Muscle layer of colon (tissue), 2 donors: ENCODE results near the gene CA5A.

Experiments
- H3K27ac ChIP-seq: one replicate; pipeline ENCODE4 v1.7.0; 2013; ENCODE audit warnings: low read depth, mild to moderate bottlenecking, low read length, moderate library complexity
- H3K27me3 ChIP-seq, 2 donors: one replicate each; pipeline ENCODE4 v1.7.0; 2013; ENCODE audit warnings: low read length in 2 of 2, mild to moderate bottlenecking in 2 of 2; ENCODE audit not compliant: insufficient read depth in 2 of 2, control insufficient read depth in 1 of 2
- H3K36me3 ChIP-seq: one replicate; pipeline ENCODE4 v1.7.0; 2013; ENCODE audit warnings: mild to moderate bottlenecking, low read length; ENCODE audit not compliant: insufficient read depth
- H3K4me1 ChIP-seq: one replicate; pipeline ENCODE4 v1.7.0; 2013; ENCODE audit warnings: mild to moderate bottlenecking, low read length; ENCODE audit not compliant: insufficient read depth
- H3K4me3 ChIP-seq, 2 donors: one replicate each; pipeline ENCODE4 v1.7.0; 2013; ENCODE audit warnings: low read length in 2 of 2, low read depth in 1 of 2, mild to moderate bottlenecking in 1 of 2, moderate library complexity in 1 of 2
- H3K9ac ChIP-seq: one replicate; pipeline ENCODE4 v1.7.0; 2013; ENCODE audit warnings: low read length
- H3K9me3 ChIP-seq: one replicate; pipeline ENCODE4 v1.7.0; 2013; ENCODE audit warnings: mild to moderate bottlenecking, low read length
- donor health status: abdominal sarcoma.
- donor health status: Adenocarcinoma of cecum.

CA5A gene

DNA sequence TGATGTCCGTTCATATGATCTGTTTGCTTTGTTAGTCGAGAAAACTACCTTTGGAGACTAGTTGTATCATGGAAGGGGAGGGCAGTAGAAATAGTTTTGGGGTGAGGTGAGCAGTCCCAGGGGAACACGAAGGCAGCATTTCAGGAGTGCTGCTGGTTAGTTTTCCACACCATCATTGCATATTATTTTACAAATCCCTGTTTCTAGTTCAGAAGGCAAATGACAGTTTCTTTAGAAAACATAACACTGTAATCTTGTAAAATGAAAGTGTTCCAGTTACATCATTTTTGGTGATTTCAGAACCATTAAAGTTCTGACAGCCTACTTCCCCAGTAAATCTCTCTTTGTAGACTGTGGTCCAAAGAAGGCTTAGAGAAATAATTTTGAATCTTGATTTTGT lies 40.3 kb upstream of the CA5A start:
- H3K4me1 ChIP-seq: no peaks in the 10 kb centered on the region
- H3K36me3 ChIP-seq: no peaks in the 10 kb centered on the region
- H3K9me3 ChIP-seq: no peaks in the 10 kb centered on the region
- no peak overlapping the region for H3K27ac ChIP-seq
- H3K27me3 ChIP-seq: no peaks in the 10 kb centered on the region
- no peak overlapping the region for H3K9ac ChIP-seq
- H3K4me3 ChIP-seq: no peak overlapping the region

DNA sequence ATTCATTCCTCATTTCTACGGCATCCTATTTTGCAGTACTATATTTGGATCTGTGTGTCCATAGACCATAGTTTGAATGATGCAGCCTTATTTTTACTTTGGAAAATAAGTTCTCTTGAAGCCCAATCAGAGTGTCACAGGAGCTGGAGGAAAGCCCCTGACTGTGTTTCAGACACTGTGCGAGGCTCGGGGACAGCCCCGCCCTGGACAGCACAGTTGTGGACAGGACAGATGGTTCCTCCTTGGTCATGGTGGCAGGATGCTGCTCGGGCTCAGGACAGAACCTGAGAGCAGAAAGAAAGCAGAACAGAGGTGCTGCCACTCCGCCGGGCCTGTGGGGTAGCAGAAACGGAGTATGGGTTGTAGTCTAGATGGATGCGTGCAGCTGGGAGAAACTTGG lies 37.8 kb upstream of the CA5A start:
- no peak overlapping the region for H3K9ac ChIP-seq
- no peaks in the 10 kb centered on the region for H3K4me1 ChIP-seq
- no peak overlapping the region for H3K4me3 ChIP-seq
- H3K27ac ChIP-seq: no peak overlapping the region
- H3K27me3 ChIP-seq: no peaks in the 10 kb centered on the region
- peaks cover 4% of the 10 kb centered on the region for H3K36me3 ChIP-seq
- H3K9me3 ChIP-seq: no peaks in the 10 kb centered on the region

DNA sequence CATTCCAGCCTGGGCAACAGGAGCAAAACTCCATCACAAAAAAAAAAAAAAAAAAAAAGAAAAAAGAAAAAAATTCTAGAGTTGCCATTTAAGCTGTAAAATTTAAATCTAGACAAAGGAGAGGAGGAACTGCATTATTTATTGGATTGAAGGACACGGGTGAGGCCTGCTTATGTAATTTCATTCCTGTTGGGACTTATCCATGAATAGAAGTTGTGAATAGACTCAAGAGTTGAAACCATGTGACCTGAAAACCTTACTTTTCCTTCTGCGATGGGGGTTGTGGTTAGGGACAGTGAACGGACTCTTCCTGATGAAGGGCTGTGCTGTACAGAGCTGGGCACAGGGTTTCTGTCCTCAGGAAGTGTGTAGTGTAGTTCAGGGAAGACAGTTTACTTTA lies 37.4 kb upstream of the CA5A start:
- no peak overlapping the region for H3K4me3 ChIP-seq
- no peak overlapping the region for H3K9ac ChIP-seq
- H3K36me3 ChIP-seq: peaks cover 4% of the 10 kb centered on the region

DNA sequence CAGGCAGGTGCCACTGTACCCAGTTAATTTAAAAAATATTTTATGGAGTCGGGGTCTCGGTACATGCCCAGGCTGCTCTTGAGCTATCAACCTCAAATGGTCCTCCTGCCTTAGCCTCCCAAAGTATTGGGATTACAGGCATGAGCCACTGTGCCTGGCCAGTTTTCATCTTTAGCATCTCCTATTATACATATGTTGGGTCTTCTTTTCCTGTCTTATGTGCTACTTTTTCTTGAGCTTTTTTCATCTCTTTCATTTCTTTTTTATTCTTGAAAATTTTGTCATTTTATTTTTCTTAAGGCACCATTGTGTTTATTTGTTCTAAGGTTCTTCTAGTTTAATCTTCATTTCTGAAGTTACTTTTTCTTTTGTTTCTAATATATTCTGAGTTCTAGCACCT lies 35.6 kb upstream of the CA5A start:
- Histone ChIP-seq H3K9ac (no peak overlapping the region), H3K27ac (no peak overlapping the region), H3K36me3 (peaks cover 4% of the 10 kb centered on the region), H3K9me3 (no peaks in the 10 kb centered on the region), H3K4me1 (peaks cover 1% of the 10 kb centered on the region), H3K27me3 (no peaks in the 10 kb centered on the region), H3K4me3 (no peak overlapping the region)

More for the DNA sequence above, 37.4 kb upstream of the CA5A start:
- Histone ChIP-seq H3K4me1 (no peaks in the 10 kb centered on the region), H3K27ac (no peak overlapping the region), H3K9me3 (no peaks in the 10 kb centered on the region), H3K27me3 (no peaks in the 10 kb centered on the region)

DNA sequence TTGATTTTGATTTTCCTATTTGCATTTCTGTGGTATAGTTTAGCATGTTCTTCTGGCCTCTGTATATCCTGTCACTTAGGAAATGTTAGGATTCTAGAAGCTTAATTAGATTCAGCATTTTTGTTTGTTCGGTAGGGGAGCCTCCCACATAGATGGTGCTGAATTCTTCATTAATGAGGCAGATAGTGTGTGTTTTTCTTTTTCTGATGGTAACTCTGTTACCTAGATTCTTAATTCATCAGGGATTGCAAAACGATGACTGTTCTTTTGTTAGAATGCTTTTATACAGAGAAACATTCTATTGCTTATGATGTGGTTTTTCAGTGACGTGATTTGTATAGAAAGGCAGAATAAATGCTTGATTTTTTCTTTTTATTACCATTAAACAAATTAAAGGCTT lies 33.9 kb upstream of the CA5A start:
- Histone ChIP-seq H3K9me3 (no peaks in the 10 kb centered on the region), H3K4me3 (no peak overlapping the region), H3K27ac (no peak overlapping the region), H3K4me1 (peaks cover 15% of the 10 kb centered on the region), H3K9ac (no peak overlapping the region), H3K27me3 (no peaks in the 10 kb centered on the region), H3K36me3 (peaks cover 4% of the 10 kb centered on the region)

DNA sequence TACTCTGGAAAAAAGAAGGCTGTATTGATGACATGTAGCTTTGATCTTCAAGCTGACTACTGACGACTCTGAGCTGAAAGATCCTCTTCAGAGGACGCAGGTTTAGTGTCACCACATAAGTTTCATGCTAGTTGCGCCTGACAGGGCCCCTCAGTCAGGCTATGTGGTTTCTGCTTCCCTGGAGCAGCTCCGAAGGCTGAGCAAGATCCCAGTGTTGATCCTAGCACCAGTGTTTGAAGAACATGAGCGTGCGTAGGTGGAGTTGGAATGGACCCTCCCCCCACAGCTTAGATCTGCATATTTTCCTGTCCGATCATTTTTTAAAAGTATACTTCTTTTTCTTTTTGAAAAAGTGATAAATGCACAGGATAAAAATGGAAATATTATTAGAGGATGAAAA lies 32.2 kb upstream of the CA5A start:
- H3K9ac ChIP-seq: no peak overlapping the region
- H3K9me3 ChIP-seq: no peaks in the 10 kb centered on the region
- H3K27me3 ChIP-seq: no peaks in the 10 kb centered on the region
- peaks cover 4% of the 10 kb centered on the region for H3K36me3 ChIP-seq
- no peak overlapping the region for H3K4me3 ChIP-seq
- H3K4me1 ChIP-seq: peaks cover 15% of the 10 kb centered on the region
- H3K27ac ChIP-seq: no peak overlapping the region

DNA sequence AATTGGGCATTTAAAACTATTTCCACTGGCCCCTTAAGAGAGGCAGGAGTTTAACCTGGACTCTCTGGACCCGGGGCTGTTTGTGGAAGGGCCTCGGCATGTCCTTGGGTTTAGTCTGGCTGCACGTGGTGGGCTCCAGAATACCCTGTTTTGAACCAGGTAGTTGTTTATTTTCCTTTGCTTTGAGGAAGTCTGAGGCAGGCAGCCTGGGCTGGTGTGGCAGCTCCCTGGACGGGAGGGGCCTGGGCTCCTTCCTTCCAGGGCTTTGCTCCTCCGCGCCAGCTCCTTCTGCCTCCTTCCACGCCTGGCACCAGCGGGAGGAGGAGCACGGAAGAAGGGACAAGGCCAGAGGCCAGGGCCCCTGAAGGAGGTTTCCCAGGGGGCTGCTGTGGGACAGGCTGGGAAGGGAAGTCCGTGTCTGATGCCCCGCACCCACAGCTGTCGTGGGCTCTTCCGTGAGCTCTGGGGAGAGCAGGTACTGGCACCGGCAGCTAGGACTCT lies 30.4 kb upstream of the CA5A start:
- H3K4me3 ChIP-seq: peak overlapping the region in 1 of 2 donors; percentile 13
- no peaks in the 10 kb centered on the region for H3K27me3 ChIP-seq
- H3K36me3 ChIP-seq: peaks cover 4% of the 10 kb centered on the region
- no peak overlapping the region for H3K9ac ChIP-seq
- H3K9me3 ChIP-seq: no peaks in the 10 kb centered on the region
- peaks cover 15% of the 10 kb centered on the region for H3K4me1 ChIP-seq
- H3K27ac ChIP-seq: peak overlapping the region; percentile 70

DNA sequence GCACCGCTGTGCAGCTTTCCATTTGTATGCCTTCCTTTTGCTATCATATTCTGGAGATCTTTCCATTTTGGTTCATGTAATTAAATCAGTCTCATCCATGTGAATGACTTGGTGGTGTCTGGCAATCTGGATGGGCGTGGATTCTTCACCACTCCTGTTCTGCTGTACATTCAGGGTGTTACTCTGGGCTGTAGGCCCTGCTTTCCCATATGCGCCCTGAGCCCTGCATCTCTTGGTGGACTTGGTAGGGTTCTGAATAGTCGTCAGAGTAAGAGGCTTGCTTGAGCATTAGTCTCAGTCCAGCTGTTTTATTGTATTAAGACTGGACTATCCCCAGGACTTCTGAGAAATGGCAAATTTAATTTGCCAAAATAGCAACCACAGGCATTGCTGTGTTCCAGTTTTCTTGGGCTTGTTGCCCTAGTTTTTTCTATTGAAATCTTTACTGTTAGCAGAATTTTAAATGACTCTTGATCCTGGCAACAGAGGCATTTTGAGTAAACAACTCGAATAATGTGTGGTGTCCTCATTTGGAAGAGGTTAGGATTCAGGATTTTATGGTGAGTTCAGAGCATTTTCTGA lies 29.8 kb upstream of the CA5A start:
- Histone ChIP-seq H3K27ac (peak overlapping the region; percentile 25), H3K36me3 (peaks cover 2% of the 10 kb centered on the region), H3K9ac (no peak overlapping the region), H3K27me3 (no peaks in the 10 kb centered on the region), H3K4me1 (peaks cover 15% of the 10 kb centered on the region), H3K4me3 (peak overlapping the region in 1 of 2 donors; percentile 13), H3K9me3 (no peaks in the 10 kb centered on the region)

DNA sequence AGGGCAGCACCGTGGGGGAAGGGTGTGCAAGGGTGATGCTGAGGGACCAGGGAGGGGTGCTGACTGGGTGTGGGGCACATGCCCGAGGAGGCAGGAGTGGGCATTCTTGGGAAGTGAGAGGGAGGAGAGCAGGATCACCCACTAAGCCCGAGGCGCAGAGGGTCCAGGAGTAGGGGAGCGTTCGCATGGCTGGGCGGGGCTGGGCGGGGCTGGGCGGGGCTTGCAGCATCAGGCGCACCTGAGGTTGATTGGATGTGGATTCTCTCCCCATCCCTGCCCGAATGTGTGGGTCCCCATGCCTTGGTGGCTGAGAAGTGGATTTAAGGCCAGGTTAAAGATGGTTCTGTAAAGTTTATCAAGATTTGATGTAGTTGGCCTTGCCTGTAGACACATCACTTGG lies 29.1 kb upstream of the CA5A start:
- Histone ChIP-seq H3K4me1 (peaks cover 15% of the 10 kb centered on the region), H3K9ac (no peak overlapping the region), H3K9me3 (no peaks in the 10 kb centered on the region), H3K27me3 (no peaks in the 10 kb centered on the region), H3K4me3 (no peak overlapping the region), H3K36me3 (no peaks in the 10 kb centered on the region), H3K27ac (no peak overlapping the region)

DNA sequence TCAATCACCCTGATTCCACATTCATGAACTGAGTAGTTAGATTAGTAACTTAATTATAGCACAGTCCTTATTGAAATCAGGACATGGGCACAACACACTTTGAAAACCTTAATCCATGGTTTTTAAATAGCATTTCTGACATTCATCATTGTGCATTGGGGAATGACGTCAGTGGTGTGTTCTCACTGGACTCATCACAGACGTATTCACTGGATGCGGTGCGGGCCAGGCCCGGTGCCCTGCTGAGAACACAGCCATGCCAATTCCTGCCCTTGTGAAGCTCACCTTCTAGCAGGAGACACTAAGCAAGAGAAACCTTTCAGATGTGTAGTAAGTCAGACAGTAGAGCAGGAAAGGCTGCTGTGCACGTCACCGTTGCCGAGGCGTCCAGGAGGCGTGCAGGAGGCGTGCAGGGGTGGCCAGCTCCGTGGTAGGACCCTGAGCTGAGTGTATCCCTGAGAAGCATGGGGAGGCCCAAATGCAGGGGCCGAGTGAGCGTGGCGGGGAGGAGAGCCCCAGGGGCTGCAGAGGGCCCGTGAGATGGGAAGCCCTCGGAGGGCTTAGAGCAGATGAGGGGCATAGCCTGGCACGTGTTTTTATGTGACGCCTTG lies 27.8 kb upstream of the CA5A start:
- Histone ChIP-seq H3K27me3 (no peaks in the 10 kb centered on the region), H3K9me3 (no peaks in the 10 kb centered on the region), H3K4me3 (no peak overlapping the region), H3K36me3 (no peaks in the 10 kb centered on the region), H3K9ac (no peak overlapping the region), H3K27ac (no peak overlapping the region), H3K4me1 (peaks cover 15% of the 10 kb centered on the region)

DNA sequence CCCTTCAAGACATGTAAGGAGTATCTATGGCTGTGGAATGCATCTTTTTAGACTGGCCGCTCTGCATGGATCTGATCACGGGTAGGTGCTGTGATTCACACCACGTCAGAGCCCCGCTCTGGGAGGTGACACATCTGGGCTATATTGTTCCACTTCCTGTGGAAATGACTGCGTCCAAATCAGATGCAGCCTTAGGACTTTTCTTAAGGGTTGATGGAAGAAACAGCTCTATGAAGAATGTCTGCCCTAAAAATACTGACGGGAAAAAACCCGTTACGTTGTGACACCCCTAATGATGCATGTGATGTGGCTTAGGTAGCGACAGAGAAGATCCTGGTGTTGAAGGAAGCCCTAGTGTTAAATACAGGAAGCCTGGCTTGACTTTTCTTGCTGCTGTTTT lies 27.1 kb upstream of the CA5A start:
- no peak overlapping the region for H3K4me3 ChIP-seq
- H3K27me3 ChIP-seq: no peaks in the 10 kb centered on the region
- H3K4me1 ChIP-seq: peaks cover 15% of the 10 kb centered on the region
- no peak overlapping the region for H3K27ac ChIP-seq
- H3K36me3 ChIP-seq: no peaks in the 10 kb centered on the region
- H3K9ac ChIP-seq: no peak overlapping the region
- no peaks in the 10 kb centered on the region for H3K9me3 ChIP-seq

DNA sequence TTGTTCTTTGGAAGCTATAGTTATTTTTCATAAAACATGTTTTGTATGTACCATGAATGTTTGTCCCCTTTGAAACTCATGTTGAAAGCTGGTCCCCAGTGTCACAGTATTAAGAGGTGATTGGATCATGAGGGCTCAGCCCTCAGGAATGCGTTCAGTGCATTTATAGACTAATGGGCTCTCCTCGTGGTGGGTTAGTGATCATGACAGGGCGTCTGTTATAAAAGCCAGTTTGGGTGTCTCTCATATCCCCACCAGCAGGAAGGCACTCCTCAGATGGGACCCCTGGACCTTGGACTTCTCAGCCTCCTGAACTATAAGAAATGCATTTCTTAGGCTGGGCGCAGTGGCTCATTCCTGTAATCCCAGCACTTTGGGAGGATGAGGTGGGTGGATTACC lies 25.3 kb upstream of the CA5A start:
- H3K9ac ChIP-seq: no peak overlapping the region
- H3K27me3 ChIP-seq: no peaks in the 10 kb centered on the region
- H3K27ac ChIP-seq: no peak overlapping the region
- peaks cover 5% of the 10 kb centered on the region for H3K36me3 ChIP-seq
- H3K9me3 ChIP-seq: no peaks in the 10 kb centered on the region
- H3K4me1 ChIP-seq: peaks cover 14% of the 10 kb centered on the region
- H3K4me3 ChIP-seq: no peak overlapping the region
